HTERT RPE-1 (cell line): Measurements from ENCODE around the gene PFDN5.
"Not testable (repeated sequence)": the region's sequence is repeated elsewhere in the genome, so short reads cannot be mapped to it uniquely, and the experiment has no call there.

Experiments used
- in situ Hi-C: fragments of 300-500 bp; cut with MboI; formaldehyde crosslinking; loops from 4 replicates; pipeline ENCODE4 v1.14.3; 2020; ENCODE audit warnings: low sequenced_read_pairs

PFDN5 gene

DNA sequence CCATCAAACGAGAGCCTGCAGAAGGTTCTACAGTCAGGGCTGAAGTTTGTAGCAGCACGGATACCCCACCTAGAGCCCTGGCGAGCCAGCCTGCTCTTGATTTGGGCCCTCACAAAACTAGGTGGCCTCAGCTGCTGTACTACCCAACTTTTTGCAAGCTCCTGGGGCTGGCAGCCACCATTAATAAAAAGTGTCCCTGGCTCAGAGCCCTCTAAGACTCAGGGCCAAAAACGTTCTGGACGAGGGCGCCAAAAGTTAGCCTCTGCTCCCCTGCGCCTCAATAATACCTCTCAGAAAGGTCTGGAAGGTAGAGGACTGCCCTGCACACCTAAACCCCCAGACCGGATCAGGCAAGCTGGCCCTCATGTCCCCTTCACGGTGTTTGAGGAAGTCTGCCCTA, 8.9 kb upstream of the PFDN5 start:
- in situ Hi-C loops: no loop called here

DNA sequence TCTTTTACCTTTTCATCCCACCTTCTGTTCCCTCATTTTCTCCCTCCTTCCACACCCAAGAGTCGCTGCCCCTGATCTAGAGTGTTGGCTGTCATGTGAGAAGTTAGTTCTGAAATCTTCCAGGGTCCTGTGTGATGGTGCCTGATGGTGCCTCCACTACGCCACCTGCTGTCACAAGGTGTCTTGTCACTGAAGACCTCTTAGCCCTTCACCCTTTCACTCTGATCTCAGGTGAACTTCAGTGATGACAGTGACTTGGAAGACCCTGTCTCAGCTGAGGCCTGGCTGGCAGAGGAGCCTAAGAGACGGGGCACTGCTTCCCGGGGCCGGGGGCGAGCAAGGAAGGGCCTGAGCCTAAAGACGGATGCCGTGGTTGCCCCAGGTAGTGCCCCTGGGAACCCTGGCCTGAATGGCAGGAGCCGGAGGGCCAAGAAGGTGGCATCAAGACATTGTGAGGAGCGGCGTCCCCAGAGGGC, 7.6 kb upstream of the PFDN5 start:
- in situ Hi-C loops: no loop called here

DNA sequence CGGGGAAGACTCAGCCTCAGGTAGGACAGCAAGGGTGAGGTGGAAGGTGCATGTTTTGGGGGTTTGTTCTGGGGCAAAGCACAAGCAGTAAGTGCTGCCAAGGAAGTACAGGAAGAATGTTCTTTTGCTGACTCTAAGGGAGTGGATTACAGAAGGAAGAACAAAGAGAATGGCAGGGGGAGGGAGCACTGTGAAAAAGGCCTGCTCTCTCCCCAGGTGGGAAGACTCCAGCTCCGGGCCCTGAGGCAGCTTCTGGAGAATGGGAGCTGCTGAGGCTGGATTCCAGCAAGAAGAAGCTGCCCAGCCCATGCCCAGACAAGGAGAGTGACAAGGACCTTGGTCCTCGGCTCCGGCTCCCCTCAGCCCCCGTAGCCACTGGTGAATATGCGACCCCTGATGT, 7.0 kb upstream of the PFDN5 start:
- in situ Hi-C loops: no loop called here

DNA sequence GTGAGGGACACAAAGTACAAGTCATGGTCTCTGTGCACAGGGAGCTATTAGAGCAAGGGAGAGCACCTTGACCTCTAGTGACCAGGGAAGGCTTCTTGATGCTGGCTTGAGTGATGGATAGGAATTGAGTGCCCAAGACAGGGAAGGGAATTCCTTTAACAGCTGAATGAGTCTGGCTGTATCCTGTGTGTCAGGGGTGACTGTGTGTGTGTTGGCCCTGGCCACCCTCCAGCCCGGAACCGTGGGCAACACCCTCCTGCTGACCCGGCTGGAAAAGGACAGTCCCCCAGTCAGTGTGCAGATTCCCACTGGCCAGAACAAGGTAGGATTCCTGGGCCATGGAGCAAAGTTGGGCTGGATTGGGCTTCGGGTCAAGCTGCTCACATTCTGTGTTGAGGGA, 5.5 kb upstream of the PFDN5 start:
- in situ Hi-C loops: no loop called here

DNA sequence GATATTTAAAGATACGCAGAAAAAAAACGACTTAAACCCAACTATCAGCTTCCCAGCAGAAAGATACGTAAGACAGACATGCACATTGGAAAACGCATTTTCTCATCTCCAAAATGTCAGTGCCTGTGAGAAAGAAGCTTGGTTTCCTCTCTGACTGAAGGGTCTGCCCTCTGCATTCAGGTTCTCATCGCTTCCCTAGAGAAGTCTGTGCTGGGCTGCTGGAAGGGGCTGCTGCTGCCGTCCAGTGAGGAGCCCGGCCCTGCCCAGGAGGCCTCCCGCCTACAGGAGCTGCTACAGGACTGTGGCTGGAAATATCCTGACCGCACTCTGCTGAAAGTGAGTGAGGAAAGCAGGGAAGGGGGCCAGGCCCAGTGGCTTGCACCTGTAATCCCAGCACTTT, 4.7 kb upstream of the PFDN5 start:
- in situ Hi-C loops: no loop called here

DNA sequence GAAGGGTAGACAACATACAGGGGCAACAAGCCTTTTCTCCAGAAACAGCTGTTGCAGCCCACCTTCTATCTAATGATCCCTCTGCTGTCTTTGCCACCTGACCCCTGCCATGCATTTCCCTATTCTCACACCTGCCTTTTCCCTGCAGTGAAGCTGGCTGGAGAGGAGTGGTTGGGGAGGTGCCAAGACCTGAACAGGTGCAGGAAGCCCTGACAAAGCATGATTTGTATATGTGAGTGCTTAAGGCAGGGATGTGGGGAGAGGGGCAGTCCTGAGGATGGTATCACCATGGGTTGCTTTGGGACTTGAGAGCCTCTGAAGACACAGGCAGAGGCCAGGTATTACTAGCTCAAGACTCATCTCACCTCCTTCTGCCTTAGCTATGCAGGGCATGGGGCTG, 2.9 kb upstream of the PFDN5 start:
- in situ Hi-C loops: no loop called here

DNA sequence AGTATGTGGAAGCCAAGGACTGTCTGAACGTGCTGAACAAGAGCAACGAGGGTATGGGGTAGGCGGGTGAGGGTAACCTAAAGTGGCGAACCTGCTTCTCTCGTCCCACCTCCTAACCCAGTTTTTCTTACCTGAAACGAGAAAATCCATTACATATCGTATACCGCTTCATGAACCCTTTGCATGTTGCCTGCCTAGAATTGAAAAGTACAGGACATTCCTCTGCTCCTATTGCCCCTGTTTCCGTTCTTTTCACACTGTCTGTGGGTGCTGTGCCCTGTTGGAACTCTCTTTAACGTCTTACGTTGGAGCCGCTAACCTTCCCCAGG, 513 bp downstream of the PFDN5 start:
- in situ Hi-C loops: no loop called here

DNA sequence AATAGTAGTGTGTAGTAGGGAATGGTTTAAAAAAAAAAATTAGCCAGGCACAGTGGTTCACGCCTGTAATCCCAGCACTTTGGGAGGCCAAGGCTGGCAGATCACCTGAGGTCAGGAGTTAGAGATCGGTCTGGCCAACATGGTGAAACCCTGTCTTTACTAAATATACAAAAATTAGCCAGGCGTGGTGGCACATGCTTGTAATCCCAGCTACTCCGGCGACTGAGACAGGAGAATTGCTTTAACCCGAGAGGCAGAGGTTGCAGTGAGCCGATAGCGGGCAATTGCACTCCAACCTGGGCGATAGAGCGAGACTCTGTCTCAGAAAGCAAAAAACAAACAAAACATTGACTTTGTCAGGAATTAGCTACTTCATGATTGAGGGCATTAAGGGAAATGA, 1.8 kb downstream of the PFDN5 start:
- in situ Hi-C loops: not testable (repeated sequence)

DNA sequence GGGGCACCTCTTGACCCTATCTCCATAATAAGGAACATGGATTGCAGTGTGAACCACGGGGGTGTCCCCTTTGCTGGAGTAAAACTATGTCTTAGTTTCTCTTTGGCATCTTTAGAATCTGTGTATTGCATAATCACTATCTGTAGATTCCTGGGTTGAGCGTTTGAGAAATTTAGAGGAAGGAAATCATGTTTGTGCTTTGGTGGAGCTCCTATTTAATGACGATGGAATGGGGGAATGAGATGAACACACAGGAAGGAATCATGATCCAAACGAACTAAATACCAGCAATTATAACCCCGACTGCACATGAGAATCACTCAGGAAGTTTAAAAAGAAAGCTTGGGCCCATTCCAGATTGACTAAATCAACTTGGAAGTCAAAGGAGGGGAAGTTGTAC, 2.8 kb downstream of the PFDN5 start:
- in situ Hi-C loops: no loop called here

DNA sequence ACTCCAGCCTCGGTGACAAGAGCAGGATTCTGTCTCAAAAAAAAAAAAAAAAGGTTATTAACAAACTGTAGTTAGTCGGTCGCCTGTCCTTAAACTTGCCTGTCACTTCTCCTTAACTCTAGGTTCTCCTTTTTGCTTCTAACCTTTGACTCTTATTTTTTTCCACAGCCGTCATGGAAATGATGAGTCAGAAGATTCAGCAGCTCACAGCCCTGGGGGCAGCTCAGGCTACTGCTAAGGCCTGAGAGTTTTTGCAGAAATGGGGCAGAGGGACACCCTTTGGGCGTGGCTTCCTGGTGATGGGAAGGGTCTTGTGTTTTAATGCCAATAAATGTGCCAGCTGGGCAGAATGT, 3.7 kb downstream of the PFDN5 start:
- in situ Hi-C loops: no loop called here

DNA sequence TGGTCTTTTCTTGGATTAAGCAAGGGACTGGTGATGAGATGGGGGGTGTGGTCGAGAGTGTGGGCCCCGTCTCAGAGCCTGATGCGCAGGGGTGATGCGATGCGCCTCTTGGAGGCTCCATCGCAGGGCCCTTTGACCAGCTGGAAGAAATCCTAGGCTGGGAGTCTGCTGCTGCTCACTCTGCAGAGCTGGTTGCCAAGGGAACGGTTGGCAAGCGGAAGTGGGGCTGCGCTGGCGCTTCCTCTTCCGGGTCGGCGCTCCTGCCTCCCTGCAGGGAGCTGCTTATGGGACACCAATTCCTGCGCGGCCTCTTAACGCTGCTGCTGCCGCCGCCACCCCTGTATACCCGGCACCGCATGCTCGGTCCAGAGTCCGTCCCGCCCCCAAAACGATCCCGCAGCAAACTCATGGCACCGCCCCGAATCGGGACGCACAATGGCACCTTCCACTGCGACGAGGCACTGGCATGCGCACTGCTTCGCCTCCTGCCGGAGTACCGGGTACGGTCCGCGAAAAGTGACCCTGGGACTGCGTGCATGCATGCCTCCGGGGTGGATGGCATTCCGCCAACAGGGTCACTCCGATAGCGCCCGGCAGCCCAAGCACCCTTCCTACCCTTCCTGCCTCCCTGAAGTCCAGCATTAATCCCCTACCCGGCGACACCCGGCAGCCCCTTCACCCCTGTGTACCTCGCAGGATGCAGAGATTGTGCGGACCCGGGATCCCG, 4.3 kb downstream of the PFDN5 start, which contains the start of gene MYG1:
Gene MYG1, plus strand, starts transcription at position 242 of the 727 bp plus-strand sequence. Its CDS starts 43 bp downstream, at position 285.
- in situ Hi-C loops: no loop called here

DNA sequence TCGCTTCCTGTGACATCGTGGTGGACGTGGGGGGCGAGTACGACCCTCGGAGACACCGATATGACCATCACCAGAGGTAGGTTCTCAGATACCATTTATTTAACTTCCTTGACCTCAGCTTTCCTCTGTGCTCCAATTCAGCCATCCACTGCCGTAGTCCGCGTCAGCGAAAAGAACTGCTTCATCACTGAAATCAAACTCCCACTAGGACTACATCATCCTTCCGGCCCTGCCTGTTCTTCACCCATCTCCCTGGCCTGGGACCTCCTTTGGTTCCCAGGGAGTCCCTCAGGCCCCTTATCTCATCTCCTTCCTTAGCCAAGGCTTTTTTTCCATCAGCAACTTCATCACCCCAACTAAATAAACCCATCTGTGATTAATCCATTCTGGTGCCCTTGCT, 4.8 kb downstream of the PFDN5 start:
- in situ Hi-C loops: no loop called here

DNA sequence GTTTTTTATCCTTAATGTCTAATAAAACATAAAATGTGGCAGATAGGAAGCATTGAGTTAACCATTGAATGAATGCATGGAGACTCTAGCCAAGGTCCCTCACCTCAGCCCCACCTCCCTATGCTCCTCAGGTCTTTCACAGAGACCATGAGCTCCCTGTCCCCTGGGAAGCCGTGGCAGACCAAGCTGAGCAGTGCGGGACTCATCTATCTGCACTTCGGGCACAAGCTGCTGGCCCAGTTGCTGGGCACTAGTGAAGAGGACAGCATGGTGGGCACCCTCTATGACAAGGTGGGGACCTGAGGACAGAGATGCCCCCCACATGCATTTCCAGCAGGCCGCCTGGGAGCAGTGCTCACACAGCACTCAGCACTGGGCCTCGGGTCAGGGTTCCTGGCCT, 7.6 kb downstream of the PFDN5 start:
- in situ Hi-C loops: no loop called here

DNA sequence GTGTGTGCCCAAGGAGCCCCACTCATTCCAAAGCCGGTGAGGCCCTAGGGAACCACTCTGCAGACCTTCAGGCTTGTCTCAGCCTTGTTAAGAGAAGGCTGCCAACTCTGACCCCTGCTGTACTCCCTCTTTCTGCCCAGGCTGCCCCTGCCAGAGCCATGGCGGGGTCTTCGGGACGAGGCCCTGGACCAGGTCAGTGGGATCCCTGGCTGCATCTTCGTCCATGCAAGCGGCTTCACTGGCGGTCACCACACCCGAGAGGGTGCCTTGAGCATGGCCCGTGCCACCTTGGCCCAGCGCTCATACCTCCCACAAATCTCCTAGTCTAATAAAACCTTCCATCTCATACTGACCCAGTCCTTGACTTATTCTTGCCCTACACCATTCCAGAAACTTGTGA, 11.5 kb downstream of the PFDN5 start:
- in situ Hi-C loops: no loop called here

DNA sequence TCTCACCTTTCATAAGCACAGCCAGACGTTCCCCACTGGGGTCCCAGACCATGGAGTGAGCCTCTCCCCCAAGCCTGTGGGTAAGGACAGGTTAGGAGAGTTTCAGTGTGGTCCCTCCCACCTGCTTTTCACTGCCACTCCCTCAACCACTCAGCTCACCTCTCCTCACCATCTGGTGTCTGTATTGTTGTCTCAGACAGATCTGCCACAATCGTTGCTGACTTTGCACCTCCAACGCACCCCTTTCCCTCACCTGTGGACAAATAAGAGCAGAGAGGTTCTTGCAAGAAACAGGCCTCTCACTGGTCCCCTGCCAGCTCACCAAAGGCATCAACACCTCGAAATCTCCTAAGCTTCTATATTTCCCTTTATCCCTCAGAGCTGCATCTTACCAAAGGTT, 12.9 kb downstream of the PFDN5 start:
- in situ Hi-C loops: no loop called here

DNA sequence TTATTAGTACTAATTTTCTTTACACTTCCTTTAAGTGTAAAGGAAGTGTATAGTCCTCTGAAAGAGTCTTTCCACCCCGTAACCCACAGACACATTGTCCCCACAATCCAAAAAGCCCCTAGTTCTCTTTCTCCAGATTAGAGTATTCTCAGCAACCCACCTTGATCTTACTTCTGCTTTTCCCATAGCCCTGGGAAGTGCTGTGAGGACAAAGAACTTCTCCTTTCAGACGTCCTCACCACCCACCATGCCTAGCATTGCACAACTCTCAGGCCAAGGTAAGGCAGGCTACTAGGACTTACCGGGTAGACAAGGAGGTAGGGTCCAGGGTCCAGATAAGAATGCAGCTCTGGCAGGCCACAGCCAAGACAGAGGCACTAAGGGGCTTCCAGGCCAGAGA, 18.7 kb downstream of the PFDN5 start:
- in situ Hi-C loops: no loop called here

DNA sequence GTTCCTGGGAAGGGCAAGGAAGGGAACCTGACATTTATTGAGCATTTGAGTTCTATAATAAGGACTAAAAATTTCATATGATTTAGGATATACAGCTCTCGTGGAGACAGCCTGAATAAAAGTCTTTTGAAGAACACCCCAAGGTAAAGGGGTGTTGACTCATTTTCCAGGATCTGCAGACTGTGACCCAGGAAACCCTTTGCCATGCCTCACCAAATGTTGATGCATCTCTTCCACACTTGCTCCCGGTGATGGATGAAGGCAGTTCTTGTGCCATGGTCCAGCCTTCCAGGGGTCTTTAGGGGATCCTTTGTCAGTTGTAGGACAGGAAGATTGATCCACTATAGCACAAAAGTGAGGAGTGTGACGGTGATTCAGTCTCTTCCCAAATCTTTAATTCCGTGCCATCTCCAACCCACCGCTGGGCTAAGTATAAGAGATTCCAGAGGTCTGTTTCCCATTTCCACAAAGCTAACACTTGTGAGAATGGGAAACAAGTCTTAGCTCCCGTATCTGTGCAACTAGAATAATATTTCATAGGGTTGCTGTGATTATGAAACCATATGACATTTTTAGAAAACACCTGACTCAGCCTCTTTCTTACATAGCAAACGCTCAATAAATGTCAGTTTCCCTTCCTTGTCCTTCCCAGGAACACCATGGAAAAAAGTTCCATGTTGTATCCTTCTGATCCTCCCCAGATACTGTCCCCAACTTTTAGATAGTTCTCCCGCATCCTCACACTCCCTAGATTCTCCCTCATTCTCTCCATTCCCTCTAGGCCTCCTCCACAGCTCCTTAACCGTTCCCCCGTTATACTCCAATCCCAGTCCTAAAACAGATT, 25.2 kb downstream of the PFDN5 start:
- in situ Hi-C loops: no loop called here

DNA sequence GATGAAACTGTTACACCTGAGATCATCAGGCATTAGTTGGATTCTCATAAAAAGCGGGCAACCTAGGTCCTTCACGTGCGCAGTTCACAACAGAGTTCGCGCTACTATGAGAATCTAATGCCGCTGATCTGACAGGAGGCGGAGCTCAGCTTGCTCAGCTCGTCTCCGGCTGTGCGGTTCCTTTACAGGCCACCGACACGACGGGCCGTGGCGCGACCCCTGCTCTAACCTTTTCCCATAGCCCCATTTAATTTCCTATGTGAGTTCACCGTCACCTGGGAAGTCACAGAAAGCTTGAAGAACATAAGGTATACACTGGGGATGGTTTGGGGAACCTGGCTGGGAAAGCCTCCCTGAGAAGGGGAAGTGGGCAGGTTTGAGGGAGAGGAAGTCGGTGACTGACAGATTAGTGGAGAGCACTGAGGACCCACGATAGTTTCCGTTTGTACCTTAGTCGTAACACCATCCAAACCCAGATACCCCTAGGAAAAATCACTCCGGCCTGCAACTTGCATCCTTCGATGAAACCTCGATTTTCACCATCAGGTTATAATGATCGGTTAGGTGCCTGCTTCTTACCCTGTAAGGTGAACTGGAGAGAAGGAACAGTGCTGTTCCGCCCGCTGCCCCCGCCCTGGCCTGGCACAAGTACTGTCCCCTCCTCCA, 28.9 kb downstream of the PFDN5 start:
- in situ Hi-C loops: no loop called here

DNA sequence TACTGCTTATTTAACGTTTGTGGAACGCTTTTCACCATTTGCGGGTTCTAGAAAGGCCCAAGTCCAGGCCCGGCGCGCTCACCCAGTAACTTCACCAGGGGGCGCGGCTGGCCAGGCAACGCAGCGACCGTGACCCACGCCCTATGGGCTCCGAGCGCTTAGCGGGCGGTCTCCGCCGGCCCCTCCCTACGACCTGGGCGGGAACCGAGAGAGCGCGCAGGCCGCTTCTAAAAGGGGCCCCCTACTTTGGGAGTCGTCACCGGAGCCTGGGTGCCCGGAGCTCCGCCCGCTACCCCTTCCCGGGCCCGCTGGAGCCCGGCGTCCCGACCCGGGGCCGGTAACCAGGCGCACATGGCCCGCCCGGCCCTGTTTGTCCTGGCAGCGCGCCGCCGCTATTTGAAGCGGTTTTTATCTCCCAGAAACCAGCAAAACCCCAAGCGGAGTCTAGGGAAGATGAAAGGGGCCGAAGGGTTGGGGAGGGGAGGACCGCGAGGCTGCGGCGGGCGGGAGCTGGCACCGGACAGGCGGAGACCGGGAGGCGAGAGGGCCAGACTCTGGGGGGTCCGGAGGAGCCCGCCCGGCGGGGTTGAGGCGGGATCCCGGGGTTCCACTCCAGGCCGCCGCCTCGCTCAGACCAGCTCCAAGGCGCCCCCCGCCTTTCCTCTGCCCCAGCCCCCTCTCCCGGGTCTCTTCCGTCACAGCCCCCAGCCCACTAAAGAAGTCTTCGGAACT, 29.6 kb downstream of the PFDN5 start:
- in situ Hi-C loops: loop anchor here (25.0 kb wide), 1 partner anchor 112 kb away; the partner anchor contains the start of gene PRR13

DNA sequence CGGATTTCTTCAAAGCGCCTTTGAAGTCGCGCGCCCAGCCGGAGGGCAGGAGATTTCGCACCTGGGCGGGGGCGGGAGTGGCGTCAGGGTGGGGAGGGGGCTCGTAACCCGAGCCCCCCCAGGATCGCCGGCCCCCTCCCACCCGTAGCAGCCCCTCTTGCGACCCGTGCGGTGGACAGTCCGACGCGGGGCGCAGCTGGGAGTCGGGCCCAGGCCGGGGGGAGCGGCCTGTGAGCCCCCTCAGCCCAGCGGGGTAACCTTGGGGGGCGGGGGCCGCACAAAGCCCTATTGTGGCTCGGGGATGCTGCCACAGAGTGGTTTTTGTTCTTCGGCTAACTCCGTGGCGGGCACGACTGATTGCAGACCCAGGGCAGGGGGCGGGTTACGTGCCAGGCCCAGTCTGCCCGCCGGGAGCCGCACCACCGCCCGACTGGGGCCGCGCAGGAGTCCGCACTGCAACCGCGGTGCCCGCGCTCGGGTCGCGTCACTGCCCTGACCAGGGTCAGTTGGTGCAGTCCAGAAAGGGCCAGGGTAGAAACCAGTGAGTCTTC, 30.2 kb downstream of the PFDN5 start:
- in situ Hi-C loops: loop anchor here (25.0 kb wide), 1 partner anchor 112 kb away; the partner anchor contains the start of gene PRR13
